Fibroblast of lung (primary cell): ENCODE measurements around the gene ANKEF1.

ENCODE experiments used
- CTCF ChIP-seq, 2 donors: IDR thresholded peaks in 1 of 2; conservative IDR thresholded peaks in 1 of 2; 1 replicate in 1 of 2; 2 replicates in 1 of 2; pipeline ENCODE4 v1.5.1; 2011 to 2012; ENCODE audit warnings: low read length in 2 of 2, control low read depth in 1 of 2, inconsistent platforms in 1 of 2, low read depth in 1 of 2, mild to moderate bottlenecking in 1 of 2
- EZH2 ChIP-seq: IDR thresholded peaks from 2 replicates; pipeline ENCODE4 v1.5.1; 2012; ENCODE audit warnings: low read length, control low read depth, mild to moderate bottlenecking; ENCODE audit errors: missing control alignments

- TF ChIP-seq CTCF (conservative IDR thresholded peaks at IDR 0.05 in 1 of 2, IDR thresholded peaks at IDR 0.05 in 1 of 2; ENCODE audit: low read depth in 1 of 2, low read length in 2 of 2) (no peak), EZH2 (no peak)
Observed at GRCh38 chr20:9989066-9989724, 45.6 kb upstream of the ANKEF1 start.
